AG04450 (cell line): ENCODE data around the gene APOBEC2. TPM values are rescaled to one million over a fixed set of nuclear protein-coding genes. Genes with fewer than 3 reads are reported as not detected.

Source experiments
- CTCF ChIA-PET: fragments of 300-600, 350-600 bp; formaldehyde crosslinking; extraction: SDS; loops from one replicate; lab custom pipeline; 2022; ENCODE audit warnings: antibody characterized with exemption, inconsistent platforms; lab: Charles Lee
- POLR2A ChIA-PET: fragments of 350-600 bp; formaldehyde crosslinking; extraction: SDS; loops from one replicate; lab custom pipeline; 2021; ENCODE audit warnings: antibody characterized with exemption, inconsistent platforms; lab: Yijun Ruan, JAX
- DNase-seq: peaks from one replicate; pipeline ENCODE4 v3.0.0-alpha.2; 2011; ENCODE audit warnings: low read depth, low spot score
- H3K27ac ChIP-seq: one replicate; pipeline ENCODE4 v1.5.1; 2012; ENCODE audit warnings: low read depth, low read length, control low read depth
- H3K27me3 ChIP-seq: one replicate; pipeline ENCODE4 v1.6.0; 2012; ENCODE audit warnings: low read length; ENCODE audit not compliant: control insufficient read depth, insufficient read depth
- H3K4me3 ChIP-seq: 2 replicates; pipeline ENCODE4 v1.5.1; 2011; ENCODE audit warnings: mild to moderate bottlenecking, low read depth, low read length, control low read depth
- H3K9me3 ChIP-seq: 2 replicates; pipeline ENCODE4 v1.5.1; 2012; ENCODE audit warnings: low read length; ENCODE audit not compliant: control insufficient read depth, insufficient read depth
- polyA plus RNA-seq: library from polyadenylated mRNA; depleted of rRNA; stranded (reverse); fragments of >200 nt; gene quantifications from 2 replicates; pipeline ENCODE4 v1.2.3, GENCODE V29; 2011
- TF ChIP-seq, protein P1 (sequence below): IDR thresholded peaks from 2 replicates; pipeline ENCODE4 v1.5.1; 2011; ENCODE audit warnings: low read depth, low read length, control low read depth, inconsistent platforms

The APOBEC2 gene
- polyA plus RNA-seq, 1 experiment = not detected

DNA sequence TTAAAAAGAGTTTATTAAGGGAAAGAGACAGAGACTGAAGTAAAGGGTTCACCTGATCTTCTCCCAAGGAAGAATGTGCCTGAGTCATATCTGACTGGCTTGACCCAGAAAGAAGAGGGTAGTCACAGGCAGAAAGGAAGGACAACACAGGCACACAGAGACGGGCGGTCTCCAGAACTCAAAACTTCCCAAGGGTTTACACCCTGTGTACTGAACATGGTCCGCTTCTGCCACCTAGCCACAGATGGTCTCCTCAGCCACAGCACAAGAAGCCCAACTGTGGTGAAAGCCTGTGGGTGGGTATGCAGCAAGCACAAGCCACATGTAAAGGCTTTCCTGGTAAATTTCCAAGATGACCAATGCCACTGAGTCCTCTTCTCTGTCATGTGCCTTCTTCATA, 31.2 kb upstream of the APOBEC2 start:
- no peak for DNase-seq
- TF ChIP-seq, protein P1, sequence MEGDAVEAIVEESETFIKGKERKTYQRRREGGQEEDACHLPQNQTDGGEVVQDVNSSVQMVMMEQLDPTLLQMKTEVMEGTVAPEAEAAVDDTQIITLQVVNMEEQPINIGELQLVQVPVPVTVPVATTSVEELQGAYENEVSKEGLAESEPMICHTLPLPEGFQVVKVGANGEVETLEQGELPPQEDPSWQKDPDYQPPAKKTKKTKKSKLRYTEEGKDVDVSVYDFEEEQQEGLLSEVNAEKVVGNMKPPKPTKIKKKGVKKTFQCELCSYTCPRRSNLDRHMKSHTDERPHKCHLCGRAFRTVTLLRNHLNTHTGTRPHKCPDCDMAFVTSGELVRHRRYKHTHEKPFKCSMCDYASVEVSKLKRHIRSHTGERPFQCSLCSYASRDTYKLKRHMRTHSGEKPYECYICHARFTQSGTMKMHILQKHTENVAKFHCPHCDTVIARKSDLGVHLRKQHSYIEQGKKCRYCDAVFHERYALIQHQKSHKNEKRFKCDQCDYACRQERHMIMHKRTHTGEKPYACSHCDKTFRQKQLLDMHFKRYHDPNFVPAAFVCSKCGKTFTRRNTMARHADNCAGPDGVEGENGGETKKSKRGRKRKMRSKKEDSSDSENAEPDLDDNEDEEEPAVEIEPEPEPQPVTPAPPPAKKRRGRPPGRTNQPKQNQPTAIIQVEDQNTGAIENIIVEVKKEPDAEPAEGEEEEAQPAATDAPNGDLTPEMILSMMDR = peak; percentile 45
- CTCF ChIA-PET = interaction anchor here (0.6 to 1.2 kb wide), 2 partner anchors 17 to 82 kb away, joined by 3 to 5 read pairs; partner anchors contain the start of gene UNC5CL
- Histone ChIP-seq H3K27me3 (peaks cover 5% of the 10 kb centered on the region), H3K4me3 (no peak overlapping the region), H3K9me3 (no peaks in the 10 kb centered on the region), H3K27ac (no peak overlapping the region)
- POLR2A ChIA-PET = no interaction called here

DNA sequence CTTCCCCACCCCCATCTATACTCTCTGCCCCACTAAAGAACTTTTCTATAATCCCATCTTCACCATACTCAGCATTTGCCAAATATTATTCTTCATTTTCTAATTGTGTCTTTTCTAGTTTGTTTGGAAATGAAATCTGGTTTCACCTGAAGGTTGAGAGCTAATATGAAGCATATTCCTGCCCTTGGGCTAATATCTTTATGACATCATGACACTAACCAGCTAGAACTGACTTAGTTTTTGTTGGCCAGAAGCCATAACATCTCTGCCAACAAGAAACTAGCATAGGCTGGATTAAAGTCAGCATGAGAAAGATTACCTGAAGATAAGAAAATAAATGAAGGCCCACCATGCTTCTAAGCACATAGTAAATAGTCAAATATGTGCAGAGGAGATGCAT, 30.7 kb upstream of the APOBEC2 start:
- Histone ChIP-seq H3K4me3 (no peak overlapping the region), H3K27ac (no peak overlapping the region), H3K9me3 (no peaks in the 10 kb centered on the region), H3K27me3 (peaks cover 5% of the 10 kb centered on the region)
- no peak for DNase-seq
- TF ChIP-seq, protein P1 = no peak
- ChIA-PET CTCF (interaction anchor here (0.6 to 10.3 kb wide), 3 partner anchors 17 to 127 kb away, joined by 3 to 183 read pairs (median 5); partner anchors contain the start of gene UNC5CL), POLR2A (no interaction called here)

DNA sequence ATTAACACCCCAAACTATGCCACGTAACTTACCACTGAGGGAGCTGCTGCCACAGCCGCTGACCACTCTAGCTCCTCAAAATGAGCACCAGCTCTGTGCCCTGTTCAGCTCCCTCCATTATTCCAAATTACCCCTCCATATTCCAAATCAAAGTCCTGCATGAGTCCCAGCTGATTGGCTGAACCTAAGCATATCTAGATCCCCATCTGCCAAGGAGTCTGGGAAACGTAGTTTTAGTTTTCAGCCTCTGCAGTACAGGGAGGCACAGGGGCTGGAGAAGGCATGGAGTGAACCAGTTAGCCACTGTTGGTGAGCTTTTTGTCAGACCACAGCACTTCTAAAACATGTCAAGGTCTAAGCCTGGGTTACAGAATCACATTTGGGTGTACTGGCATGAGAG, 29.9 kb upstream of the APOBEC2 start:
- TF ChIP-seq, protein P1 = no peak
- ChIA-PET POLR2A (no interaction called here), CTCF (interaction anchor here (1.0 to 10.3 kb wide), 2 partner anchors 16 to 128 kb away, joined by 5 to 183 read pairs; partner anchors contain the start of gene UNC5CL)
- no peaks in the 10 kb centered on the region for H3K27me3 ChIP-seq
- no peak for DNase-seq
- no peak overlapping the region for H3K27ac ChIP-seq
- no peak overlapping the region for H3K4me3 ChIP-seq
- no peaks in the 10 kb centered on the region for H3K9me3 ChIP-seq

DNA sequence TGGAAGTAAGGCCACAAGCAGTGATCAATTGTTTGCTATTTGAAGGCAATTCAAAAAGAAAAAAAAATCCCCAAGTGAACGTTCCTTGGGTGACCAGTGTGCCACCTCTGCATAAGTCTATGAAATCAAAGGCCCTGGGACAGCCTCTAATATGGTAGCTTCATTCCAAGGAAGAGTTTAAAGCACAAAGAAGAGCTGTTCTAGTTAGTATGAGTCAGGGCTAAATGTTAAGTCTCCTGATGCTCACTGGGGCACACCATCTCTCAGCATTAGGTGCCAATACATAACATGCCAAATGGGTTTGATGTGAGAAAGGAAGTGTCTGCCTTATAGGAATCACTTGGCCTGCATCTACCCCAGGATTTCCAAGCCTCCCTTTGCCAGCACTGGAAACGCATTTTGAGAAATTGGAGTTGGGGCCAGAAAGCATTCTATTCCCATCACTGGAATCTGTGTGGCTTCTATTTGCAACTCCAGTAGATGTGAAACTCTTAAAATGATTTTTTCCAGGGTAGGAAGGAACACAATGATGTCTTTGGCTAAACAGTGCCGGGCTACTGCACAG, 27.0 kb upstream of the APOBEC2 start:
- Histone ChIP-seq H3K4me3 (no peak overlapping the region), H3K9me3 (no peaks in the 10 kb centered on the region), H3K27me3 (peaks cover 4% of the 10 kb centered on the region), H3K27ac (no peak overlapping the region)
- CTCF ChIA-PET = interaction anchor here (1.1 to 10.3 kb wide), 8 partner anchors 8 to 203 kb away, joined by 3 to 183 read pairs (median 12); no protein-coding TSS in a partner anchor
- DNase-seq = no peak
- TF ChIP-seq, protein P1 = no peak
- POLR2A ChIA-PET = no interaction called here

DNA sequence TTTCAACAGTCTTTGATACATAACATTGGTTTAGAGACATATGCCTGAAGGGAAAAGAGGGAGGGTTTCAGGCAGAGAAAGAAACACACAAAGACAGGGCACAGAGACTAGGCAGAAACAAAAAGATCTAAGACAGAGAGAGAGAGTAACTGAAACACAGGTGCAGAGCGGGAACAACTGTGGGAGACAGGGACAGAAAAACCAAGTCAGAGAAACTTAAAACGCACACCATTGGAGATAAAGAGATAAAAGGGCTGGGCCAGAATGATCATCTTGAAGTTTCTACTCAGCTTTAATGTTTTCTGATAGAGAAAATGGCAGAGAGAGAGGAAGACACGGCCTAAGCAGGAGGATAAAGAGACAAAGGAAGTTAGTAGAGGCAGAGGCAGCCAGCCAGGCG, 25.8 kb upstream of the APOBEC2 start:
- no peak for DNase-seq
- TF ChIP-seq, protein P1 = no peak
- Histone ChIP-seq H3K4me3 (peak overlapping the region; percentile 60), H3K27me3 (peaks cover 4% of the 10 kb centered on the region), H3K27ac (no peak overlapping the region), H3K9me3 (no peaks in the 10 kb centered on the region)
- POLR2A ChIA-PET = no interaction called here
- CTCF ChIA-PET = interaction anchor here (0.6 to 10.3 kb wide), 45 partner anchors 8 to 477 kb away, joined by 3 to 183 read pairs (median 4); partner anchors contain the start of genes TSPO2 and UNC5CL
